HUDEP-2 (cell line): ENCODE data around the gene WEE2.

Experiments
- DNase-seq, 76 experiments: peaks; one replicate each; lab custom pipeline; 2025; ENCODE audit not compliant: unreplicated experiment in 76 of 76; lab: John Stamatoyannopoulos, UW

Gene WEE2

DNA sequence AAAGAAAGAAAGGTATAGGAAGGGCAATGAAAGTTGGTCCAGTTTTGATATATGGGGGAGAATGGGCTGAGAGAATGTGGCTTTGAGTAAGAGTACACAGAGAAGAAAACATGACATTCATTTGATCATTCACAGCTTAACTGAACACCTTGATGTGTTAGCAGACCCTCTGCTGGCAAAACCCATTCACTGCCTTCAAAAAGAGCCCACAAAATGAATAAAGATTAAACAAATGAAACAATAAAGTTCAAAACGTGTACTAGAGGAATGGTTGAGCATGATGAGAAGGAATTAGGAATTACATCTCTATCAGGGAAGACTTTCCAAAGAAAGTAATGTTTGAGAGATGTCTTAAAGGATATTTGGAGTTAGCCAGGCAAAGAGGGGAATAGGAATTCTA, 2.1 kb downstream of the WEE2 start:
- no peak for DNase-seq

DNA sequence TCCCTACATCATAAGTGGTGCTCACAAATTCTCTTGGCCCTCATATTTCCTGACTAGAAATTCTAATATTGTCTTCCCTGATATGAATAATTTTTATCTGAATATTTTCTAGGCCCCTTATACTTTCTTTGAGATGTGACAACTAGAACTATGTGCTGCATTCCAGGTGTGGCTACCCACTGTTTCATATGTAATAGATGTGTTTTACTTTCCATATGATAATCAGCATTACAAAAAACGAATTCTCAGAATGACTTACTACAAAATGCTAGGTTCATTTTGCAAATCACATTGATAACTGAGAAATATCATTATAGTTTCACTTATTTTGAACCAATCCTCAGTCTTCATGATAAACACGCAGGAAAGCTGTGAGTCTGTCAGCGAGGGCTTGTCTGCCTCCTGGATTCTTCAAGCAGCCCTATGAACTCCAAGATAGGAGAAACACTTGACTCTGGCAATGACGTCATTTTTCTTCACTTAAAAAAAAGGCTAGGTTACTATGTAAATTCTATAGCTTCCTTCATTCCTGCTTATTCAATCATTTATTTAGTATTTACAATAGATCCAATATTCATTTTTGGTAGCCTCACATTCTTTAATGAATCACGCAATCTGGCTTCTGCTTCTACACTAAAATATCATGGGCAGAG, 4.6 kb downstream of the WEE2 start:
- DNase-seq, result no peak

DNA sequence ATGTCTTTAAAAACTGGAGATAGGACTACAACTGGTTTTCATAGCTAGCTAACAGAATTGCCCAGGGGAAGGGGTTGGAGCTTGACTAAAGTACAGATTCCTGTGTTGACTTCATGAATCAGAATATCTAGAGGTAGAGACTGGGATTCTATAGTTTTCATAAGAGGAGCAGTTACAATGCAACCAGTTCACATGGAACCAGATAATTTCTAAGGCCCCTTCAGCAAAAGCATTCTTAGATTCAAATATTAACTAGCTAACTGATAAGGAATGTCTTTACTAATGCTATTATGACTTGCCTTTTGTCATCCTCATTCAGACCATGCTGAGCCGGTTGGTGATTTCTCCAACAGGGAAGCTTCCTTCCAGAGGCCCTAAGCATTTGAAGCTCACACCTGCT, 5.7 kb downstream of the WEE2 start:
- no peak for DNase-seq

DNA sequence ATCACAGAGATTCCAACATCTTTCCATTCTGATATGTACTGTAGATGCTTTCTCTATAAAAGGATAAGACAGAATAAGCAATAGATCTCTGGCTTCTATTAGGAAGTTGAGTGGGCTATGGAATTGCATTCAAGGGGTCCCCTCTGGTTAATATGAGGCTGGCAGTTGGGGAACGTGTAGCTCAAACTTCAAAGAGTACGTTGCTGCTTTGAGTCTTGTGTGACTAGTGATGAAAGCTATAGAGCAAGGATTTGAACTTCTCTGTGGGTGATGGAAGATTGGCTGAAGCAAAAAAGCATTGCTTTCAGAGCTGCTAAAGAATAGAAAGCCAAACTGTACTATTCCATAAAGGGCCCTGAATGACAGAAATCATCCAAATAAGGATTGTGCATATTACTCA, 6.4 kb downstream of the WEE2 start:
- DNase-seq, result no peak

DNA sequence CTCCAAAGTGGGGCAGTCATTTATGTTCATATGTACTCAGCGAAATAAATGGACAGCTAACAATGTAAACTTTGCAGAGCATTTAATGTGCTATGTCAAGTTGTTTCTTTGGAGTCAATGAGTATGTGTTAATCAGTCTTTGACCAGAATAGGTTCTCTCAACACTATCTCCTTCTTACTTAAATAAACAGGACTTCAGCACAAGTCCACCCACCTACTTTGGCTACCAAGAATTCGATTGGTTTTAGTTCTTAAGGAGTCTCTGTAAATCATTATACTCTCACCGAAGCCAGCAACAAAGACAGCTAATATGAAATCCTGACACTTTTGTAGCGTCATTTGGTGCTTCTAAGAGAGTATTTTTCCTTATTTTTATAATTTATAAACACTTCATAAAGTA, 6.9 kb downstream of the WEE2 start:
- no peak for DNase-seq

DNA sequence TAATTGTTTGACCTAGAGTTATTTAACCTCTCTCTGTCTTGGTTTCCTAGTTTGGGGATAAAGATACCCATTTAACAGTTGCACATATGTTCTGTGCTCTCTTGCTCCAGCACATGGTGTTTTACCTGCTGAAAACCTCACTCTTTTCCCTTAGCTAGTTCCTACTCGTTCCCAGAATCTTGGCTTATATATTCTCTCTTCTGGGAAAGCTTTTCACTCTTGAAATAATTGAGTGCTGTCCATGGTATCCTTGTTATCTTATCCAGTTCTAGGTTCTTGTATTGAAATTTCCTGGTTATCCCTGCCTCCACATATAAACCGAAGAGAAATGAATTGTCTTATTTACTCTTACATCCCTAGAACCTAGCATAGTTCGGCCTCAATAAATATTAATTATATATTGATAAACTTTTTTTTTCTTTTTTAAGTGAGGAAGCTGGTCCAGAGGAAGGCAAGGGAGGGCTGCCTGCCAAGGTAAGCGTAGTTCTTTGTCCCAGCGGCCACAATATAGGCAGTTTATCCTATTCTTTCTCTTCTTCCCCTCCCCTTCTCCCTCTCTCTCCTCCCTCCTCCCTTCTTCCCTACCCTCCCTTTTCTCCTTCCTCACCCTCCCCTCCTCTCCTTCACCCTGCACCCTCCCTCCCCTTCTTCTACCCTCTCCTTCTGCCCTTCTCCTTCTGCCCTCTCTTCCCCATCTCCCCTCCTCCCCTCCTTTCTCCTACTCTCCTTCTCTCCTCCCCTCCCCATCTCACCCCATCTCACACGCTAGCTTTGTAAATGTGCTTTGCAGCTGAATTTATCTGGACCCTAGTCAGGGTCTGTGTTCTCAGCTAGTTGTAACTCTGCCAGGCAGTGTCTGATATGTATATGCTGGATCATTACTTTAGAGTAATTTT, 7.9 kb downstream of the WEE2 start:
- DNase-seq, result no peak

DNA sequence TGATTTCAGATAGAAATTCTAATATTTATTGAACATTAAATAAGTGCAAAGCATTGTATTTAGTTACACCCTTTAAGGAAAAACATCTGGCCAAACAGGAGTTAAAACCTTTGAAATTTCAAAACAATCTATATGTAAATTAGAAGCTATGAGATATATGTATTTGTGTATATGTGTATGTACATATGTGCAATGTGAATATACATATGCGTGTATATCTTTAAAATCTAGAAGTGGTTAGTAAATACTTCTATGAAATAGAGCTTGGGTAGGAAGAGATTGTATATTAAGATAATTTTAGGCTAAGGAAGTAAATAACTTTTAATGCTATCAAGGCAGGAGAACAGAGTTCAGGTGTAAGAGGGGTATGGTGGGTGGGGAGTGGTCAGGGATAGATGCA, 9.3 kb downstream of the WEE2 start:
- DNase-seq, result no peak

DNA sequence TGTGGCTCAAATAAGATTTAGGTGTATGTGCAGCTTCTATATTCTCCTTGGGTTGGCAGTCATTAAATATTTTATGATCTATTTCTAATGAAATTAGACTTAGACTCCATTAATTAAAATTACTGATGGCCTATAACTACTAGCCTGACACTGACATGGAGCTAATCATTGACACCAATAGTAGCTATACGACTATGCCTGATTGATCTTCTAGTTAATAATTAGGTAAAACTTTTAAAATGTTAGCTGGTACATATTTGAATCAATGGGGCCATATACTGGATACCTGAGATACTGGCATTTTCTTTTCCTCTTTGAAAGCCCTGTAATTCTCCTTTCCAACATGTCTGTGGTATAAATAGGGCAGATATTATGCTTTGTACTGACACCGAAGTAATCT, 14.4 kb downstream of the WEE2 start:
- no peak for DNase-seq

DNA sequence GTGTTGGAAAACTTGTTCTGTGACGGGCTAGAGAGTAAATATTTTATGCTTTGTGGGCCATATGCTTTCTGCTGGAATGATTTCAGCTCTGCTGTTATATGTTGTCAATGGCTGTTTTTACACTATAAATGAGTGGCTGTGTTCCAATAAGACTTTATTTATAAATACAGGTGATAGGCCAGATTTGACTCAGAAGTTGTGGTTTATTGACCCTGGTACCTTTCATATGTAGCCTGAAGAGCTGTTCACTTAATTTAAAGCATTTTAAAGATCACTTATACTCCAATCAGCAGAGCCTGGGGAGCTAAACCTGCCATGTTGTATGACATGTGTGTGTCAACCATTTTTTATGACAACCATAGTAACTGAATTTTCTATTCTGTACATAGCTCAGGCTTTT, 20.9 kb downstream of the WEE2 start:
- no peak for DNase-seq

DNA sequence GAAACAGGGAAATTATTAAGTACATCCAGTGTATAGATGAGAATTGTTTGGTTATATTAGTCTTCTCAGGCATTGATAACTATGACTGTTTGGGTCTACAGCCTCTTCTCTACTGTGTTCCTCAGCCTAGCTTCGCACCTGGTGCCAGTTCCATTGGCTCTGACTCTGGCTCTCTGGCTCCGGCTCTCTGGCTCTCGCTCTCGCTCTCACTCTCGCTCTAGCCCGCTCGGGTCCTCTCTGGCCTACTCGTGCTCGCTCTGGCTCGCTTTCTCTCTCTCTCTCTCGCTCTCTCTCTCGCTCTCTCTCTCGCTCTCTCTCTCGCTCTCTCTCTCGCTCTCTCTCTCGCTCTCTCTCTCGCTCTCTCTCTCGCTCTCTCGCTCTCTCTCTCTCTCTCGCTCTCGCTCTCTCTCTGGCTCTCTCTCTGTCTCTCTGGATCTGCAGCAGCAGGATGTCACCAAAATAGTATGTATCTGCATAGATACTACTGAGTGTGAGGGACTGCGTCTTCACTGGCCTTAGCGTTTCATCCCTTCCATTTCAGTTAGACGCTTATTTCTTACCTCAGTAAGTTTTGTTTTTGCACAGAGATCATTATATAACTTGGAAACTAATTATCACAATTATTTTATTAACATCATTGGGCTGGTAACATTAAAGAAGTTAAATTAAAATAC, 23.5 kb downstream of the WEE2 start:
- DNase-seq, result no peak

DNA sequence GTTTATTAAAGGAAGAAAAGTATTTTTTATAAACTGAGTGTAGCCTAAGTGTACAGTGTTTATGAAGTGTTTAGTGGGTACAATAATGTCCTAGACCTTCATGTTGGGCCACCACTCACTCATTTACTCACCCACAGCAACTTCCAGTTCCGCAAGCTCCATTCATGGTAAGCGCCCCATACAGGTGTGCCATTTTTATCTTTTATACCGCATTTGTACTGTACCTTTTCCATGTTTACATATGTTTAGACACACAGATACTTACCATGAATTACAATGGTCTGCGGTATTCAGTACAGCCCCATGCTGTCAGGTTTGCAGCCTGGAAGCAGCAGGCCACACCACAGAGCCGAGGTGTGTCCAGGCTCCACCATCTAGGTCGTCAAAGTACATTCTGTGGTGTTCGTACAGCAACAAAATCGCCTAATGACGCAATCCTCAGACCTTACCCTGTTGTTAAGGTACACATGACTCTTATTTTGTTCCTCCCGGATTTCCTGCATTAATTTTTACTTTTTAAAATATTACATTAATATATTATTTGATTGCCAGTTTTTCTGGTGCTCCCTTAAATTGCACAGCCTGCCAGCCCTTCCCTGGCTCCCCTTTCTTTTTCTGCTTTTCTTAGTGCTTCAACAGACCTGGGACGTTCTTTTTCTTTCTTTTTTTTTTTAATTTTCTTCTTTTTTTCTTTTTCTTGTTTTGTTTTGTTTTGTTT, 29.1 kb downstream of the WEE2 start:
- peak in 3 of 76 experiments; percentile 4 to 20 (median 18) for DNase-seq

DNA sequence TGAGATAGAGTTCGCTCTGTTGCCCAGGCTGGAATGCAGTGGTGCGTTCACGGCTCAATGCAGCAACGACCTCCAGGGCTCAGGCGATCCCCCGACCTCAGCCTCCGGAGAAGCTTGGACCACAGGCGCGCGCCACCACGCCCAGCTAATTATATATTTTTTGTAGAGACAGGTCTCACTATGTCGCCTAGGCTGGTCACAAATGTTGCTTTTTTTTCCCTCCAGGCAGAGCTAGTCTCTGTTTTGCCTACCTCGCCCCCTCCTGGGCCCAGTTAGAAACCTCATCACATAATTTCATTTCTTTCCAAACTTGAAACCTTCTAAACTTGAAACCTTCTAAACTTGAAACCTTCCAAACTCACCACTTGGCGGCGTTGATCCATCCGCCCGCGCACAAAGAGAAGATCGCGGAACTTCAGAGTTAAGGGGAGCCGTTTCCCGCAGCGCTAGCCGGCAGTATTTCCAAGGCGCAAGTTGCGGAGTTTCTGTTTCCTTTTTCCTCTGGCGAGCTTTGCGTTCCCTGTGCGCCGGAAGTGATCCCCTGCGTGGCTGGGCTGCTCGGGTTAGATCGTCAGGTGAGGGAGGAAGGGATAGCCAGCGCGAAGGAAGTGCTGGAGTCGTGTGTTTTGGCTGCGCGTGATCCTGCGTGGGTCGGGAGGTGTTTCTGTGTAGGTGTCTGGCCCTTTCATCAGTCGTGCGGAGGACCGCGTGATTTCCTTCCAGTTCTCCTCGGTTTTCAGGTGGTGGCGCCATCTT, 29.9 kb downstream of the WEE2 start, which contains the start of gene SSBP1:
Gene SSBP1 (plus strand): TSS at position 523 of the 756 bp plus-strand sequence. CDS start 809 bp downstream, outside the sequence.
- peak in 75 of 76 experiments; percentile 45 to 95 (median 86) for DNase-seq

DNA sequence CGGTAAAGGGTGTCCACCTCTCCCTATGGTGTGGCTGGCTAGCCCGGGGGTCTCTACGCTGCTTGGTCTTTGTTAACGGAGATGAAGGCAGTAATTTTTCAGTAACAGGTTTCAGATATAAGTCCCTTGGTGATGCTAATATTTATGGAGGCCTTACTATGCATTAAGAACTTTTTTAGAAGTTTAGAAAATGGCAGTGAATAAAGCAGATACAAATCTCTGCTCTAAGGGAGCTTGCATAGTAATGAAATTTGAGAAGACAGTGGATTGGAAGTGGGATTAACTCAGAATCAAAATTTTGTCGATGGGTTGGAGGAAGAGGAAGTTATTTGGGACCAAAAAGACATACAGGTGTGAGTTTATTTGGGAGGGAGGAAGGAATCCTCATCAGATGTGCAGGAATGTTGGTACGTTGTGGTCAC, 30.4 kb downstream of the WEE2 start:
- peak in 3 of 76 experiments; percentile 38 to 56 (median 54) for DNase-seq

DNA sequence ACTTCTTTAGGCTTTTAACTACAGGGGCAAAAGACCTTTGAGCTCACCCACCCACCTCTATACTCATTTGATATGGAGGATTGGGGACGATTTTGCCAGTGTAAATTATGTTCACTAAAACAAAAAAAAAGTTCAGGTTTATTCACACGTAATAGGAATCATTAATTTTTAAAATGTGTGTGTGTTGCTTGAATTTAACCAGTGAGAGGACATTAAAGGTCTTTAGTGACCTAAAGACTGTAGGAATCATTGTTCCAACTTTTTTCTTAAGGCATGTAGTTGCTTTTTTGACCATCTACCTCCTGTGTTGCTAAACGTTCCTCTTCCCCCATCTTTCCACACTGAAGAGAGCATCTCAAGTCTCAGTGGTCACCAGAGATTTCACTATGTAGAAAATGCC, 31.1 kb downstream of the WEE2 start:
- DNase-seq, result no peak

DNA sequence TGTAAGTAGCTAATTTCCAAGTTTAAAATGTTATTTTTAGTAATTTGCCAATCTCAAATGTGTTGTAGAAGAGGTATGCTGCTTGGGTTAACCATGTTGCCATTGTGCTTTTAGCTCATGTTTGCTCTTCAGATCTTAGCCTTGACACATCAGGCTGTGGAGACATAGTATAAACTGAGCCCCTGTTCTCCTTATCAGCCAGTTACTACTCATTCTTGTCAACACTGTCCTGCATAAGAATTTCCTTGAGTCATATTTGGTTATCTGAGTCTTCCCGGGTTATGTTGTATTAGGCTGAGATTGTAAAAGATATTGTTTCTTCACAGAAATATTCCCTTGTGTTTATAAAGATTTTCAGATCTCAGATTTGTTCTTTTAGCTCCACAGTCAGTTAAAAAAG, 34.1 kb downstream of the WEE2 start:
- DNase-seq, result no peak

DNA sequence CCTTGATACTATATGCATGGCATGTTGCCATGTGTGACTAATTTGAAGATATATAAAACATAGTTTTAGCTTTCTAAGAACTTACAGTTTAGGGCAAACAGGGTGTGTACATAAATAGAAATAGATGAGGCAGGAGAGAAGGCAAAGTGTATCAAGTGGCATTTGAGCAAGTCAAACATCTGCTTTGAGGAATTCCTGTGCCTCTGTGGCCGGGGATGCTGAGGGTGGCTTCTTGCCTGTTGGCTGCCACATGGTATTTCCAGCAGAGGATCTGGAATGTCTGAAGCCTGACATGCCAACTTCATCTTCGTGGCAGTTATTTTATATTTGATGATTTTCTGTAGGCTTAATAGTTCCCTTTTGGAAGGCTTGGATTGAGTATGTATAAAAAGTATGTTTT, 36.0 kb downstream of the WEE2 start:
- DNase-seq, result no peak

DNA sequence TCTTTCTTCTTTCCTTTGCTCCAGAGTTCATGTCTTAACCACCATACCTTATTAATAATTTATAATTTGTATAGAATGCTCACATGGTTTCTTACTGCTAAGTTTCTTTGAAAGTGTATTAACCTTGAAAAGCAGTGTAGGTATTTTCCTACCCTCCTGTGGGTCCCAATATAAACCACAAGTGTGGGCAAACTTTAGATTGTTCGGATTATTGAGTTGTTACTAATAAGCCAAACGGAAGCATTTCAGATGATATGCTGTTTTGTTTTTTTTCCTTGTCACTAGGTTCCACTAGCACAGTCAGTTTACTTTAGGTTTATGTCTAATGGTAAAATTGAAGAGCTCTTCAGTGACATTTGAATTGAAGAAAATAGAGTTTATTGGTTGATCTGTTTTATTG, 40.2 kb downstream of the WEE2 start:
- no peak for DNase-seq

DNA sequence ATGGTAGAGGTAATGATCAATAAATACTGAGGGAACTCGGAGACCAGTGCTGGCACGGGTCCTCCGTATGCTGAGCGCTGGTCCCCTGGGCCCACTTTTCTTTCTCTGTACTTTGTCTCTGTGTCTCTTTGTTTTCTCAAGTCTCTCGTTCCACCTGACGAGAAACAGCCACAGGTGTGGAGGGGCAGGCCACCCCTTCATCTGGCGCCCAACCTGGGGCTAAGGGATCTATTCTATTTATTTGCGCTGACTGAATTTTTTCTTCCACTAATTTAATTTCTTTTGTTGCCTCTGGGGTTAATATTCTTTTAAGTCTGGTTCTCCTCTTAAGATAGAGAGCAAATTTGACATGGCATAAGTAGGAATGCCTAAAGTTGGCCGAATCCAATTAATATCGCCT, 43.8 kb downstream of the WEE2 start:
- peak in 3 of 76 experiments; percentile 0 to 9 (median 5) for DNase-seq

DNA sequence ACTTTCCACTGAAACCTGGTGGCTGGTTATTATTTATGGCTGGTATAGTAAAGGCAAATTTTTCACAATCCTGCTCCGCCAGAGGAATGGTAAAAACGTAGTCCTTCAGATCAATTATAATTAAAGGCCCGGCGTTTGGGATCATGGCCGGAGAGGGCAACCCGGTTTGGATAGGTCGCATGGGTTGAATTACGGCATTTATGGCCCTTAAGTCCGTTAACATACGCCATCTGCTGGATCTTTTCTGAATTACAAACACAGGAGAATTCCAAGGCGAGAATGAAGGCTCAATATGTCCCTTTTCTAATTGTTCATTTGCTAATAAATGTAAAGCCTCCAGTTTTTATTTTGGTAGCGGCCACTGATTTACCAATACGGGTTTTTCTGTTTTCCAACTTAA, 44.5 kb downstream of the WEE2 start:
- peak in 3 of 76 experiments; percentile 4 to 33 (median 9) for DNase-seq

DNA sequence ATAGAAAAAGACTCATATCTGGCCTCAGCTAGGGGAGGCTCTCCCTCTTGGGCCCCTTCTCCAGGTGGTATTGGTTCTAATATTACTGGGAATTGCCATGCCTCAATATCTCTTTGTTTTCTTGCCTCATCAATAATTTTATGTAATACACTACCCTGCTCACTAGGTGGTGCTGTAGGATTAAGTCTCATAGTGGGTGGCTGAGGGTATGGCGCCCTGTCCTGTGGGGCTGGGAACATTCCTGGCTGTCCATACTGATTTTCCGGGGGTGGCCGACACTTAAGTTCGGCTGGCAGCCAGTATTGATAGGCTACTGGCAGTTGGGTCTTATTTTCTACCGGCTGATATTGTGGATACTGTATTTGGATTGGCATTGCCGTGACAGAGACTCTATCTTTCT, 46.8 kb downstream of the WEE2 start:
- DNase-seq, result peak in 19 of 76 experiments; percentile 5 to 46 (median 19)
